ENCODE data around the gene WDR77. TPM values are rescaled to one million over a fixed set of nuclear protein-coding genes. Genes with fewer than 3 reads are reported as not detected.

WDR77 gene
- total and polyA plus RNA-seq, 7 donors = 13.8 to 29.5 (median 18.4) TPM

DNA sequence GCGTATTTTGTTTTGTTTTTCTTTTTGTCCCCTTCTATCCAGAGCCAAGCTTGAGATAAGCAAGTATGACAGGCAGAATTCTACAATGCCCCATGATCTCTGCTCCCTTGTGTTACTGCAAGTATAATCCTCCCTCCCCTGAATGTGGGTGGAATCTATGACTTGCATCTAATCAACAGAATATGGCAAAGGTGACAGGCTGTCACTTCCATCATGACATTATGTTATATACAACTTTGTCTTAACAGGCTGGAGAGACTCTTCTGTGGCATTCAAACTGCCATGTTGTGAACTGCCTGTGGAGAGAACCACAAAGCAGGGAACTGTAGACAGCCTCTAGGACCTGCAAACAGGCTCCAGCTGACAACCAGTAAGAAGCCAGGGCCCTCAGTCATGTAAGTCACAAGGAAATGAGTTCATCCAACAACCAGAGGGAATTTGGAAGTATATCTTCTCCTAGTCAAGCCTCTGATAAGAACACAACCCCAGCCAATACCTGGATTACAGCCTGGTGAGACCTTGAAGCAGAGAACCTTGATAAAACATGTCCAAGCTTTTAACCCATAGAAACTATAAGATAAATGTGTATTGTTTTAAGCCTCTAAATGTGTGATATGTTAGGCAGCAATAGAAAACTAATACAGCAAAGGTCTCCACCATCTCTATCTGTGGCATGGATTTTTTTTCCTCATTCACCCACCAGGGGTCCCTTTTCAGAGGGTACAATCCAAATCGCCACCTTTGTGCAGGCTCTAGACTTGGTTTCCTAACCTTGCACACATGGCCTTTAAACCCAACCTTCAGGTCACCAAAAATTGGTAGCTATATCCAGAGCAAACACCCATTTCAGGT, 19.0 kb upstream of the WDR77 start:
- H3K36me3 ChIP-seq = peaks cover 15 to 77% (median 29%) of the 10 kb centered on the region in 4 donors
- intact Hi-C loops (cut with DNase I) = no loop called here
- no peaks in the 10 kb centered on the region for H3K27me3 ChIP-seq
- 92 to 95% methylated on average over 2 of the region's 2 CpGs for WGBS, 2 donors
- no peak overlapping the region for H3K27ac ChIP-seq
- no peak for DNase-seq
- no peaks in the 10 kb centered on the region for H3K9me3 ChIP-seq
- TF ChIP-seq, protein P1, sequence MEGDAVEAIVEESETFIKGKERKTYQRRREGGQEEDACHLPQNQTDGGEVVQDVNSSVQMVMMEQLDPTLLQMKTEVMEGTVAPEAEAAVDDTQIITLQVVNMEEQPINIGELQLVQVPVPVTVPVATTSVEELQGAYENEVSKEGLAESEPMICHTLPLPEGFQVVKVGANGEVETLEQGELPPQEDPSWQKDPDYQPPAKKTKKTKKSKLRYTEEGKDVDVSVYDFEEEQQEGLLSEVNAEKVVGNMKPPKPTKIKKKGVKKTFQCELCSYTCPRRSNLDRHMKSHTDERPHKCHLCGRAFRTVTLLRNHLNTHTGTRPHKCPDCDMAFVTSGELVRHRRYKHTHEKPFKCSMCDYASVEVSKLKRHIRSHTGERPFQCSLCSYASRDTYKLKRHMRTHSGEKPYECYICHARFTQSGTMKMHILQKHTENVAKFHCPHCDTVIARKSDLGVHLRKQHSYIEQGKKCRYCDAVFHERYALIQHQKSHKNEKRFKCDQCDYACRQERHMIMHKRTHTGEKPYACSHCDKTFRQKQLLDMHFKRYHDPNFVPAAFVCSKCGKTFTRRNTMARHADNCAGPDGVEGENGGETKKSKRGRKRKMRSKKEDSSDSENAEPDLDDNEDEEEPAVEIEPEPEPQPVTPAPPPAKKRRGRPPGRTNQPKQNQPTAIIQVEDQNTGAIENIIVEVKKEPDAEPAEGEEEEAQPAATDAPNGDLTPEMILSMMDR (IDR thresholded peaks at IDR 0.05) = no peak
- TF ChIP-seq EP300 (IDR thresholded peaks at IDR 0.05) = no peak
- no peak for TF ChIP-seq POLR2A (IDR thresholded peaks at IDR 0.05)
- no peak overlapping the region for H3K4me3 ChIP-seq
- peaks cover 0 to 7% (median 0%) of the 10 kb centered on the region in 4 donors for H3K4me1 ChIP-seq

DNA sequence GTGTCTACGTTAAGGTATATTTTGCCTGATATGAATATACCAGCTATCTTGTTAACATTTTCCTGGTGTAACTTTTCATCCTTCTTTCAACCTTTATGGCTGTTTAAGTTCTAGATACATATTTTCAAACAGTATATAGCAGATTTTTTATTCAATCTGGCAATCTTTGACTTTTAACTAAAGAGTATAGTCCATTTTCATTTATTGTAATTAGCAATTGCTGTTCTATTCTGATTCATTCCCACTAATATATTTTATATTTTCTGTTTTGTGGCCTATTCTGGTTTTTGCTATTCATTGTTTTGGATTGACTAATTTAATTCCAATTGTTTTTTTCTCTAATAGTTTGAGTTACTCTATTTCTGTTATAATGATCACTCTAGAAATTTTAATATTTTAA, 17.4 kb upstream of the WDR77 start:
- Histone ChIP-seq H3K27ac (no peak overlapping the region), H3K27me3 (no peaks in the 10 kb centered on the region), H3K36me3 (peaks cover 17 to 79% (median 31%) of the 10 kb centered on the region in 4 donors), H3K4me3 (no peak overlapping the region), H3K4me1 (peaks cover 0 to 16% (median 0%) of the 10 kb centered on the region in 4 donors), H3K9me3 (no peaks in the 10 kb centered on the region)
- no peak for TF ChIP-seq EP300 (IDR thresholded peaks at IDR 0.05)
- TF ChIP-seq POLR2A (IDR thresholded peaks at IDR 0.05) = no peak
- no peak for TF ChIP-seq POLR2AphosphoS5 (IDR thresholded peaks at IDR 0.05)
- TF ChIP-seq, protein P1 (IDR thresholded peaks at IDR 0.05) = no peak
- no peak for DNase-seq
- intact Hi-C loops (cut with DNase I) = no loop called here
- WGBS, 2 donors = 0% methylated on average over 1 of the region's 1 CpG

GRCh38 chr1:111465754-111466153, 16.7 kb upstream of the WDR77 start:
- intact Hi-C loops (cut with DNase I) = no loop called here
- no peak overlapping the region for H3K27ac ChIP-seq
- WGBS, 2 donors = 94 to 95% methylated on average over 2 of the region's 2 CpGs

DNA sequence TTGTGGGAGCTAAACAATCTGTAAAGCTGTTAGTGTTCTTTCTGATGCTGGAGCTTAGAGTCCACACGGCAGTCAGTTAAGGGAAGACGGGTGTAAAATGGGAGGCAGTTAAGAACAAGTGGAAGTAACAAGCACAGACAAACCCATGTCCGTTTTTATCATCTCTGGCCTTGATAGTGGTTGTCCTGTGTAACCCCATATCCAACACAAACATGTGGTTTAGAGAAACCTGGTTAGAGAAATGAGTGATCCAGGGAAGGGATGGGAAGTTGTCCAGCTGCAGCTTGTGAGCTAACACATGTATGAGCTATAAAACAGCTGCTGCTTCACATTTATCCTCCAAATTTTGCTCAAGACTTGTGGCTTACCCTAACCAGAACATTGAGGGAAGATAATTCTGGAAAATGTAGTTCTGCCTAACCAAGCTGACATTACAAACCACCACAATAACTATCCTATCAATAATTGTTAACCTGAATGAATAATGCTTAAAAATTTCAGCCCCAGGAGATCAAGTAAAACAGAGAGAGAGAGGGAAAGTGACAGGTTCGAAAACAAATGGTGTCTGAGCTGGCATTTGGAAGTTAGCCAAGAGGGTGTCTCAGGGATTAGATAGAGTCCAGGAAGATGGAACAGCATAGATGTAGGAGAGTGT, 14.1 kb upstream of the WDR77 start:
- TF ChIP-seq, protein P1 (IDR thresholded peaks at IDR 0.05) = no peak
- TF ChIP-seq POLR2AphosphoS5 (IDR thresholded peaks at IDR 0.05) = peak in 1 of 4 donors; percentile 23
- Histone ChIP-seq H3K36me3 (peaks cover 6 to 79% (median 28%) of the 10 kb centered on the region in 4 donors), H3K9me3 (no peaks in the 10 kb centered on the region), H3K4me1 (peaks cover 0 to 16% (median 0%) of the 10 kb centered on the region in 4 donors), H3K27ac (peak overlapping the region in 3 of 4 donors; percentile 22 to 47 (median 42)), H3K4me3 (no peak overlapping the region), H3K27me3 (no peaks in the 10 kb centered on the region)
- intact Hi-C loops (cut with DNase I) = no loop called here
- no peak for DNase-seq
- WGBS, 2 donors = 67 to 70% methylated on average over 4 of the region's 4 CpGs

More at GRCh38 chr1:111465754-111466153, 16.7 kb upstream of the WDR77 start:
- TF ChIP-seq POLR2AphosphoS5 (IDR thresholded peaks at IDR 0.05) = no peak
- no peak for TF ChIP-seq POLR2A (IDR thresholded peaks at IDR 0.05)
- no peak for TF ChIP-seq EP300 (IDR thresholded peaks at IDR 0.05)
- TF ChIP-seq, protein P1 (IDR thresholded peaks at IDR 0.05) = no peak
- Histone ChIP-seq H3K27me3 (no peaks in the 10 kb centered on the region), H3K4me1 (peaks cover 0 to 16% (median 0%) of the 10 kb centered on the region in 4 donors), H3K4me3 (no peak overlapping the region), H3K36me3 (peaks cover 16 to 79% (median 28%) of the 10 kb centered on the region in 4 donors), H3K9me3 (no peaks in the 10 kb centered on the region)
- DNase-seq = no peak

All from sigmoid colon (tissue), 7 donors.